OCI-LY1 (cell line): Measurements from ENCODE around the gene RNF187.

Source experiments
- H2AFZ ChIP-seq: fragments of 200-600 bp; sonication (generic), shearing (Covaris generic); 2 replicates; pipeline ENCODE4 v1.6.0; 2014; ENCODE audit warnings: antibody characterized with exemption, mild to moderate bottlenecking, low read length
- H3F3A ChIP-seq: fragments of 200-600 bp; sonication (generic), shearing (Covaris generic); 2 replicates; pipeline ENCODE4 v1.6.0; 2014; ENCODE audit warnings: mild to moderate bottlenecking, antibody characterized with exemption, low read length, moderate library complexity; ENCODE audit not compliant: insufficient read depth
- H3K27ac ChIP-seq: fragments of 200-600 bp; sonication (generic); 2 replicates; pipeline ENCODE4 v1.5.1; 2014; ENCODE audit warnings: low read length, mixed run types, mild to moderate bottlenecking, low read depth; ENCODE audit not compliant: poor library complexity, severe bottlenecking
- H3K27me3 ChIP-seq: fragments of 200-600 bp; sonication (generic); 2 replicates; pipeline ENCODE4 v1.6.0; 2014; ENCODE audit warnings: antibody characterized with exemption, mild to moderate bottlenecking, low read length, moderate library complexity; ENCODE audit not compliant: insufficient read depth
- H3K36me3 ChIP-seq: fragments of 200-600 bp; sonication (generic); 2 replicates; pipeline ENCODE4 v1.6.1; 2014; ENCODE audit warnings: mild to moderate bottlenecking, antibody characterized with exemption, low read length, moderate library complexity, mixed read lengths; ENCODE audit not compliant: insufficient read depth
- H3K4me1 ChIP-seq: fragments of 200-600 bp; sonication (generic); 2 replicates; pipeline ENCODE4 v1.5.1; 2014; ENCODE audit warnings: mild to moderate bottlenecking, low read length, moderate library complexity; ENCODE audit not compliant: insufficient read depth, severe bottlenecking
- H3K4me2 ChIP-seq: fragments of 200-600 bp; sonication (generic), shearing (Covaris generic); 2 replicates; pipeline ENCODE4 v1.6.1; 2014; ENCODE audit warnings: low read length
- H3K4me3 ChIP-seq: fragments of 200-600 bp; sonication (generic); 2 replicates; pipeline ENCODE4 v1.5.1; 2014; ENCODE audit warnings: low read length, low read depth, mild to moderate bottlenecking, mixed read lengths; ENCODE audit not compliant: poor library complexity, severe bottlenecking
- H3K79me2 ChIP-seq: fragments of 200-600 bp; shearing (Covaris generic); 2 replicates; pipeline ENCODE4 v1.6.1; 2016; ENCODE audit warnings: mixed run types, low read length, mixed read lengths; ENCODE audit not compliant: insufficient read depth
- H3K9ac ChIP-seq: fragments of 200-600 bp; sonication (generic), shearing (Covaris generic); 2 replicates; pipeline ENCODE4 v1.6.1; 2014; ENCODE audit warnings: mild to moderate bottlenecking, low read length, mixed read lengths
- H3K9me2 ChIP-seq: fragments of 200-600 bp; sonication (generic), shearing (Covaris generic); 2 replicates; pipeline ENCODE4 v1.6.1; 2014; ENCODE audit warnings: low read depth, mild to moderate bottlenecking, low read length, mixed read lengths
- H3K9me3 ChIP-seq: fragments of 200-600 bp; shearing (Covaris generic); 2 replicates; pipeline ENCODE4 v1.6.1; 2014; ENCODE audit warnings: low read length, mixed read lengths
- H4K20me1 ChIP-seq: fragments of 200-600 bp; sonication (generic), shearing (Covaris generic); 2 replicates; pipeline ENCODE4 v1.6.0; 2016; ENCODE audit warnings: mild to moderate bottlenecking, low read length; ENCODE audit not compliant: insufficient read depth
- CTCF ChIP-seq: fragments of 200-600 bp; sonication (generic), shearing (Covaris generic); IDR thresholded peaks from 2 replicates; pipeline ENCODE4 v1.5.1; 2017; ENCODE audit warnings: mild to moderate bottlenecking, antibody characterized with exemption, low read length, moderate library complexity, mixed read lengths
- EZH2 ChIP-seq: fragments of 200-600 bp; sonication (generic), shearing (Covaris generic); IDR thresholded peaks from 2 replicates; pipeline ENCODE4 v1.8.0; 2017; ENCODE audit warnings: borderline replicate concordance, mixed run types, mild to moderate bottlenecking, antibody characterized with exemption, low read length, moderate library complexity, mixed read lengths

RNF187 gene

GRCh38 chr1:228486596-228487335 lies 416 bp upstream of the RNF187 start:
- no peaks in the 10 kb centered on the region for H3K27me3 ChIP-seq
- peaks cover 40% of the 10 kb centered on the region for H3K4me1 ChIP-seq
- H4K20me1 ChIP-seq = no peaks in the 10 kb centered on the region
- H3K4me2 ChIP-seq = peak overlapping the region; percentile 100
- no peaks in the 10 kb centered on the region for H3K9me3 ChIP-seq
- no peaks in the 10 kb centered on the region for H3K9me2 ChIP-seq
- no peaks in the 10 kb centered on the region for H3K79me2 ChIP-seq
- H3F3A ChIP-seq = no peaks in the 10 kb centered on the region
- H3K9ac ChIP-seq = peak overlapping the region; percentile 99
- peak overlapping the region; percentile 74 for H3K27ac ChIP-seq
- peak overlapping the region; percentile 100 for H3K4me3 ChIP-seq
- H3K36me3 ChIP-seq = peaks cover 11% of the 10 kb centered on the region
- peak overlapping the region; percentile 53 for H2AFZ ChIP-seq
- TF ChIP-seq EZH2 = no peak
- TF ChIP-seq CTCF = no peak

GRCh38 chr1:228488125-228488817 lies 1.1 kb downstream of the RNF187 start:
- H3K9me2 ChIP-seq = no peaks in the 10 kb centered on the region
- H3K4me3 ChIP-seq = peak overlapping the region; percentile 100
- H3K9ac ChIP-seq = peak overlapping the region; percentile 64
- H3K27me3 ChIP-seq = no peaks in the 10 kb centered on the region
- peaks cover 20% of the 10 kb centered on the region for H3K36me3 ChIP-seq
- H4K20me1 ChIP-seq = no peaks in the 10 kb centered on the region
- H3K4me1 ChIP-seq = peaks cover 40% of the 10 kb centered on the region
- TF ChIP-seq CTCF (no peak), EZH2 (no peak)
- peak overlapping the region; percentile 77 for H3K4me2 ChIP-seq
- no peak overlapping the region for H2AFZ ChIP-seq
- H3K9me3 ChIP-seq = no peaks in the 10 kb centered on the region
- H3K27ac ChIP-seq = peak overlapping the region; percentile 85
- H3K79me2 ChIP-seq = no peaks in the 10 kb centered on the region
- H3F3A ChIP-seq = no peaks in the 10 kb centered on the region

- Histone ChIP-seq H3K4me3 (peak overlapping the region; percentile 100), H3K79me2 (no peaks in the 10 kb centered on the region), H3F3A (no peaks in the 10 kb centered on the region), H3K27me3 (no peaks in the 10 kb centered on the region), H3K4me1 (peaks cover 40% of the 10 kb centered on the region), H2AFZ (no peak overlapping the region), H3K9me3 (no peaks in the 10 kb centered on the region), H4K20me1 (no peaks in the 10 kb centered on the region), H3K27ac (peak overlapping the region; percentile 85), H3K36me3 (peaks cover 27% of the 10 kb centered on the region), H3K9ac (peak overlapping the region; percentile 64; the same call in 1 of the 2 replicates), H3K9me2 (no peaks in the 10 kb centered on the region), H3K4me2 (peak overlapping the region; percentile 77)
- TF ChIP-seq CTCF = no peak
These were observed 1.9 kb downstream of the RNF187 start for GRCh38 chr1:228488818-228489674.
